GM23338 (cell line): Measurements from ENCODE around the gene RAB8B. TPM values are rescaled to one million over a fixed set of nuclear protein-coding genes. Genes with fewer than 3 reads are reported as not detected.

Source experiments
- ATAC-seq: fragments of 200-7000 bp; cut with Tn5 transposase; 3 replicates; pipeline ENCODE4 v1.9.1; 2020
- DNase-seq: peaks from one replicate; pipeline ENCODE4 v3.0.0-alpha.2; 2015; ENCODE audit warnings: low spot score
- H2AFZ ChIP-seq: fragments of 200-600 bp; sonication (generic); 2 replicates; pipeline ENCODE4 v1.8.0; 2016; ENCODE audit warnings: antibody characterized with exemption, mild to moderate bottlenecking, moderate library complexity
- H3F3A ChIP-seq: fragments of 200-600 bp; sonication (generic); replicated peaks from 2 replicates; pipeline ENCODE4 v1.8.0; 2017; ENCODE audit warnings: antibody characterized with exemption, mixed run types, low read depth
- H3K27ac ChIP-seq: fragments of 200-600 bp; sonication (generic); 2 replicates; pipeline ENCODE4 v1.6.1; 2016; ENCODE audit warnings: low read depth
- H3K27me3 ChIP-seq: fragments of 200-600 bp; sonication (generic); 2 replicates; pipeline ENCODE4 v1.8.0; 2016; ENCODE audit warnings: mild to moderate bottlenecking, mixed run types, moderate library complexity; ENCODE audit not compliant: insufficient read depth
- H3K36me3 ChIP-seq: fragments of 200-600 bp; sonication (generic); 2 replicates; pipeline ENCODE4 v1.8.0; 2016; ENCODE audit warnings: mild to moderate bottlenecking; ENCODE audit not compliant: insufficient read depth
- H3K4me1 ChIP-seq: fragments of 200-600 bp; sonication (generic); 2 replicates; pipeline ENCODE4 v1.8.0; 2016; ENCODE audit warnings: mild to moderate bottlenecking, moderate library complexity; ENCODE audit not compliant: insufficient read depth
- H3K4me2 ChIP-seq: fragments of 200-600 bp; sonication (generic); 2 replicates; pipeline ENCODE4 v1.7.1; 2017; ENCODE audit warnings: mixed run types
- H3K4me3 ChIP-seq: fragments of 200-600 bp; sonication (generic); 2 replicates; pipeline ENCODE4 v1.6.1; 2016; ENCODE audit warnings: mixed run types
- H3K79me2 ChIP-seq: fragments of 200-600 bp; sonication (generic); replicated peaks from 2 replicates; pipeline ENCODE4 v1.8.0; 2017; ENCODE audit warnings: mild to moderate bottlenecking; ENCODE audit not compliant: insufficient read depth
- H3K9me2 ChIP-seq: fragments of 200-600 bp; sonication (generic); 2 replicates; pipeline ENCODE4 v1.8.0; 2017; ENCODE audit not compliant: insufficient read depth
- H4K20me1 ChIP-seq: fragments of 200-600 bp; sonication (generic); replicated peaks from 2 replicates; pipeline ENCODE4 v1.8.0; 2017; ENCODE audit warnings: mild to moderate bottlenecking; ENCODE audit not compliant: insufficient read depth
- H3K27ac Mint-ChIP-seq: 2 replicates; pipeline ENCODE4 v1.8.0; 2020; ENCODE audit warnings: inconsistent platforms, mild to moderate bottlenecking, moderate library complexity, mixed read lengths
- H3K27me3 Mint-ChIP-seq: 3 replicates; pipeline ENCODE4 v1.8.0; 2022; ENCODE audit warnings: low read depth, mild to moderate bottlenecking, moderate library complexity, mixed read lengths, inconsistent platforms; ENCODE audit not compliant: insufficient read depth, poor library complexity
- H3K36me3 Mint-ChIP-seq: 3 replicates; pipeline ENCODE4 v1.8.0; 2021; ENCODE audit warnings: low read depth, mild to moderate bottlenecking, inconsistent platforms, moderate library complexity, mixed read lengths
- H3K4me1 Mint-ChIP-seq: 3 replicates; pipeline ENCODE4 v1.8.0; 2020; ENCODE audit warnings: mild to moderate bottlenecking, inconsistent platforms, mixed read lengths
- H3K4me3 Mint-ChIP-seq: 3 replicates; pipeline ENCODE4 v1.8.0; 2021; ENCODE audit warnings: moderate library complexity, mild to moderate bottlenecking, inconsistent platforms, mixed read lengths
- H3K9me3 Mint-ChIP-seq: 3 replicates; pipeline ENCODE4 v1.8.0; 2020; ENCODE audit warnings: moderate library complexity, mild to moderate bottlenecking, inconsistent platforms, mixed read lengths
- EZH2 ChIP-seq: fragments of 200-600 bp; sonication (generic); IDR thresholded peaks from one replicate; pipeline ENCODE4 v1.8.0; 2017; ENCODE audit warnings: antibody characterized with exemption, mild to moderate bottlenecking, low read depth; ENCODE audit not compliant: unreplicated experiment
- EZH2phosphoT487 ChIP-seq: fragments of 200-600 bp; sonication (generic); IDR thresholded peaks from one replicate; pipeline ENCODE4 v1.8.1; 2018; ENCODE audit warnings: antibody characterized with exemption; ENCODE audit not compliant: unreplicated experiment
- JUNB ChIP-seq: IDR thresholded peaks from one replicate; pipeline ENCODE4 v1.6.1; 2016; ENCODE audit warnings: antibody characterized with exemption; ENCODE audit not compliant: unreplicated experiment
- NANOG ChIP-seq: IDR thresholded peaks from 2 replicates; pipeline ENCODE4 v1.6.1; 2016; ENCODE audit warnings: antibody characterized with exemption, borderline replicate concordance
- POLR2AphosphoS5 ChIP-seq: IDR thresholded peaks from 2 replicates; pipeline ENCODE4 v1.6.1; 2016; ENCODE audit warnings: antibody characterized with exemption, low read depth
- ZNF331 ChIP-seq: fragments of 250-450 bp; sonication (Bioruptor Pico); IDR thresholded peaks from 2 replicates; pipeline ENCODE4 v1.5.0; 2020; ENCODE audit warnings: low read depth, mild to moderate bottlenecking, moderate library complexity
- polyA plus RNA-seq: library from polyadenylated mRNA; unstranded; fragments of >200 nt; fragmentation: Nextera tagmentation; extraction: Ambion mirVana; gene quantifications from 2 replicates; pipeline ENCODE4 v1.2.1, GENCODE V29; 2016
- total RNA-seq: library from RNA; depleted of rRNA; stranded (reverse); fragments of >200 nt; shearing (Covaris generic); gene quantifications from 2 replicates; pipeline ENCODE4 v1.2.3, GENCODE V29; 2014
- TF ChIP-seq, protein P1 (sequence below), 2 experiments: fragments of 200-600 bp in 1 of 2; sonication (generic) in 1 of 2; conservative IDR thresholded peaks; 2 replicates each; pipeline versions ENCODE4 v1.5.1 to v1.6.1; 2016 to 2017; ENCODE audit warnings: antibody characterized with exemption in 2 of 2, low read depth in 2 of 2, mild to moderate bottlenecking in 2 of 2, moderate library complexity in 1 of 2
- TF ChIP-seq, protein P2 (sequence below): IDR thresholded peaks from one replicate; pipeline ENCODE4 v1.6.1; 2018; ENCODE audit warnings: antibody characterized with exemption; ENCODE audit not compliant: unreplicated experiment
- TF ChIP-seq, protein P3 (sequence below): fragments of 250-450 bp; sonication (Bioruptor Pico); IDR thresholded peaks from 2 replicates; pipeline ENCODE4 v1.5.0; 2020; ENCODE audit warnings: mild to moderate bottlenecking, moderate library complexity

RAB8B gene
- total and polyA plus RNA-seq, 2 experiments from 2014 or later, result 23.2 to 41.7 TPM

DNA sequence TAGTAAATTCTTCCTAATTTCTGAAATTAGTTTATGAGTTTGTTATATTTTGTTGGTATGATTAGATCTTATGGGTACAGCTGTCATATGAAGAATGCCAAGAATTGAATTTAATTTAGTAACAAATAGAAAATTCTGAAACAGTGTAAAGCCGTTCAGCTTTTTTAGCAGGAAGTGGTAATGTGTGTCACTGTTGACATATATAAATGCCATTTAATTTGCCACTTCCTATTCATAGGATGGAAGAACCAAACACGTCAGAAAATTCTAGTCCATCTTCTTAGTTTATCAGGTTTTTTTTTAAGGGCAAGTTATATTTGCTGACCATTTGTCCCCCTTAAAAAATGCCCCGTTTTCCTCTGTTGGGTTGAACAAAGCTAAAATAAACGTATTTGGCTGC lies 43.0 kb downstream of the RAB8B start (continued):
- TF ChIP-seq, protein P1, sequence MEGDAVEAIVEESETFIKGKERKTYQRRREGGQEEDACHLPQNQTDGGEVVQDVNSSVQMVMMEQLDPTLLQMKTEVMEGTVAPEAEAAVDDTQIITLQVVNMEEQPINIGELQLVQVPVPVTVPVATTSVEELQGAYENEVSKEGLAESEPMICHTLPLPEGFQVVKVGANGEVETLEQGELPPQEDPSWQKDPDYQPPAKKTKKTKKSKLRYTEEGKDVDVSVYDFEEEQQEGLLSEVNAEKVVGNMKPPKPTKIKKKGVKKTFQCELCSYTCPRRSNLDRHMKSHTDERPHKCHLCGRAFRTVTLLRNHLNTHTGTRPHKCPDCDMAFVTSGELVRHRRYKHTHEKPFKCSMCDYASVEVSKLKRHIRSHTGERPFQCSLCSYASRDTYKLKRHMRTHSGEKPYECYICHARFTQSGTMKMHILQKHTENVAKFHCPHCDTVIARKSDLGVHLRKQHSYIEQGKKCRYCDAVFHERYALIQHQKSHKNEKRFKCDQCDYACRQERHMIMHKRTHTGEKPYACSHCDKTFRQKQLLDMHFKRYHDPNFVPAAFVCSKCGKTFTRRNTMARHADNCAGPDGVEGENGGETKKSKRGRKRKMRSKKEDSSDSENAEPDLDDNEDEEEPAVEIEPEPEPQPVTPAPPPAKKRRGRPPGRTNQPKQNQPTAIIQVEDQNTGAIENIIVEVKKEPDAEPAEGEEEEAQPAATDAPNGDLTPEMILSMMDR (conservative IDR thresholded peaks at IDR 0.05; ENCODE audit: low read depth in 2 of 2), result no peak
- TF ChIP-seq, protein P2, sequence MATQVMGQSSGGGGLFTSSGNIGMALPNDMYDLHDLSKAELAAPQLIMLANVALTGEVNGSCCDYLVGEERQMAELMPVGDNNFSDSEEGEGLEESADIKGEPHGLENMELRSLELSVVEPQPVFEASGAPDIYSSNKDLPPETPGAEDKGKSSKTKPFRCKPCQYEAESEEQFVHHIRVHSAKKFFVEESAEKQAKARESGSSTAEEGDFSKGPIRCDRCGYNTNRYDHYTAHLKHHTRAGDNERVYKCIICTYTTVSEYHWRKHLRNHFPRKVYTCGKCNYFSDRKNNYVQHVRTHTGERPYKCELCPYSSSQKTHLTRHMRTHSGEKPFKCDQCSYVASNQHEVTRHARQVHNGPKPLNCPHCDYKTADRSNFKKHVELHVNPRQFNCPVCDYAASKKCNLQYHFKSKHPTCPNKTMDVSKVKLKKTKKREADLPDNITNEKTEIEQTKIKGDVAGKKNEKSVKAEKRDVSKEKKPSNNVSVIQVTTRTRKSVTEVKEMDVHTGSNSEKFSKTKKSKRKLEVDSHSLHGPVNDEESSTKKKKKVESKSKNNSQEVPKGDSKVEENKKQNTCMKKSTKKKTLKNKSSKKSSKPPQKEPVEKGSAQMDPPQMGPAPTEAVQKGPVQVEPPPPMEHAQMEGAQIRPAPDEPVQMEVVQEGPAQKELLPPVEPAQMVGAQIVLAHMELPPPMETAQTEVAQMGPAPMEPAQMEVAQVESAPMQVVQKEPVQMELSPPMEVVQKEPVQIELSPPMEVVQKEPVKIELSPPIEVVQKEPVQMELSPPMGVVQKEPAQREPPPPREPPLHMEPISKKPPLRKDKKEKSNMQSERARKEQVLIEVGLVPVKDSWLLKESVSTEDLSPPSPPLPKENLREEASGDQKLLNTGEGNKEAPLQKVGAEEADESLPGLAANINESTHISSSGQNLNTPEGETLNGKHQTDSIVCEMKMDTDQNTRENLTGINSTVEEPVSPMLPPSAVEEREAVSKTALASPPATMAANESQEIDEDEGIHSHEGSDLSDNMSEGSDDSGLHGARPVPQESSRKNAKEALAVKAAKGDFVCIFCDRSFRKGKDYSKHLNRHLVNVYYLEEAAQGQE, result no peak
- no peak for TF ChIP-seq JUNB
- no peak for TF ChIP-seq EZH2
- TF ChIP-seq POLR2AphosphoS5, result no peak
- no peak for TF ChIP-seq EZH2phosphoT487
- TF ChIP-seq NANOG, result no peak

DNA sequence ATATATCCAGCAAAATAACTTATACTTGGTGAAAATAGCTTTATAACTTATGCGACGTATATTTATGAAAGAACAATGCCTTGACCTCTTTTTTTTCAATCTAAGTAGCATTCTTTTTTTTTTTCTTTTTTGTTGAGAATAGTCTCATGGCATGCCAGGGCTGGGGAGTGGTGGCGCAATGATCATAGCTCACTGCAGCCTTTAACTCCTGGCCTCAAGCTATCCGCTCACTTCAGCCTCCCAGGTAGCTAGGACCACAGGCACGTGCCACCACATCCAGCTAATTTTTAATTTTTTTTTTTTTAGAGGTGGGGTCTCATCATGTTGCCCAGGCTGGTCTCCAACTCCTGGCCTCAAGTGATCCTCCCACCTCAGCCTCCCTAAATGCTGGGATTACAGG lies 43.5 kb downstream of the RAB8B start:
- Histone ChIP-seq H3K79me2 (peaks cover 20% of the 10 kb centered on the region), H3K9me2 (no peaks in the 10 kb centered on the region), H3K4me2 (no peak overlapping the region), H4K20me1 (peaks cover 5% of the 10 kb centered on the region; the same call in 1 of the 2 replicates), H2AFZ (no peak overlapping the region), H3K27me3 (no peaks in the 10 kb centered on the region), H3K4me1 (no peaks in the 10 kb centered on the region; the same call in 1 of the 2 replicates), H3K36me3 (no peaks in the 10 kb centered on the region), H3K4me3 (no peak overlapping the region), H3K27ac (no peak overlapping the region), H3F3A (no peaks in the 10 kb centered on the region)
- no peak for ATAC-seq
- H3K36me3 Mint-ChIP-seq, result no peaks in the 10 kb centered on the region
- no peak for DNase-seq
- H3K4me3 Mint-ChIP-seq, result no peak overlapping the region
- no peaks in the 10 kb centered on the region for H3K9me3 Mint-ChIP-seq
- peaks cover 3% of the 10 kb centered on the region; the same call in 1 of the 3 replicates for H3K4me1 Mint-ChIP-seq
- H3K27ac Mint-ChIP-seq, result no peak overlapping the region
- TF ChIP-seq, protein P1 (conservative IDR thresholded peaks at IDR 0.05; ENCODE audit: low read depth in 2 of 2), result no peak
- TF ChIP-seq, protein P3, sequence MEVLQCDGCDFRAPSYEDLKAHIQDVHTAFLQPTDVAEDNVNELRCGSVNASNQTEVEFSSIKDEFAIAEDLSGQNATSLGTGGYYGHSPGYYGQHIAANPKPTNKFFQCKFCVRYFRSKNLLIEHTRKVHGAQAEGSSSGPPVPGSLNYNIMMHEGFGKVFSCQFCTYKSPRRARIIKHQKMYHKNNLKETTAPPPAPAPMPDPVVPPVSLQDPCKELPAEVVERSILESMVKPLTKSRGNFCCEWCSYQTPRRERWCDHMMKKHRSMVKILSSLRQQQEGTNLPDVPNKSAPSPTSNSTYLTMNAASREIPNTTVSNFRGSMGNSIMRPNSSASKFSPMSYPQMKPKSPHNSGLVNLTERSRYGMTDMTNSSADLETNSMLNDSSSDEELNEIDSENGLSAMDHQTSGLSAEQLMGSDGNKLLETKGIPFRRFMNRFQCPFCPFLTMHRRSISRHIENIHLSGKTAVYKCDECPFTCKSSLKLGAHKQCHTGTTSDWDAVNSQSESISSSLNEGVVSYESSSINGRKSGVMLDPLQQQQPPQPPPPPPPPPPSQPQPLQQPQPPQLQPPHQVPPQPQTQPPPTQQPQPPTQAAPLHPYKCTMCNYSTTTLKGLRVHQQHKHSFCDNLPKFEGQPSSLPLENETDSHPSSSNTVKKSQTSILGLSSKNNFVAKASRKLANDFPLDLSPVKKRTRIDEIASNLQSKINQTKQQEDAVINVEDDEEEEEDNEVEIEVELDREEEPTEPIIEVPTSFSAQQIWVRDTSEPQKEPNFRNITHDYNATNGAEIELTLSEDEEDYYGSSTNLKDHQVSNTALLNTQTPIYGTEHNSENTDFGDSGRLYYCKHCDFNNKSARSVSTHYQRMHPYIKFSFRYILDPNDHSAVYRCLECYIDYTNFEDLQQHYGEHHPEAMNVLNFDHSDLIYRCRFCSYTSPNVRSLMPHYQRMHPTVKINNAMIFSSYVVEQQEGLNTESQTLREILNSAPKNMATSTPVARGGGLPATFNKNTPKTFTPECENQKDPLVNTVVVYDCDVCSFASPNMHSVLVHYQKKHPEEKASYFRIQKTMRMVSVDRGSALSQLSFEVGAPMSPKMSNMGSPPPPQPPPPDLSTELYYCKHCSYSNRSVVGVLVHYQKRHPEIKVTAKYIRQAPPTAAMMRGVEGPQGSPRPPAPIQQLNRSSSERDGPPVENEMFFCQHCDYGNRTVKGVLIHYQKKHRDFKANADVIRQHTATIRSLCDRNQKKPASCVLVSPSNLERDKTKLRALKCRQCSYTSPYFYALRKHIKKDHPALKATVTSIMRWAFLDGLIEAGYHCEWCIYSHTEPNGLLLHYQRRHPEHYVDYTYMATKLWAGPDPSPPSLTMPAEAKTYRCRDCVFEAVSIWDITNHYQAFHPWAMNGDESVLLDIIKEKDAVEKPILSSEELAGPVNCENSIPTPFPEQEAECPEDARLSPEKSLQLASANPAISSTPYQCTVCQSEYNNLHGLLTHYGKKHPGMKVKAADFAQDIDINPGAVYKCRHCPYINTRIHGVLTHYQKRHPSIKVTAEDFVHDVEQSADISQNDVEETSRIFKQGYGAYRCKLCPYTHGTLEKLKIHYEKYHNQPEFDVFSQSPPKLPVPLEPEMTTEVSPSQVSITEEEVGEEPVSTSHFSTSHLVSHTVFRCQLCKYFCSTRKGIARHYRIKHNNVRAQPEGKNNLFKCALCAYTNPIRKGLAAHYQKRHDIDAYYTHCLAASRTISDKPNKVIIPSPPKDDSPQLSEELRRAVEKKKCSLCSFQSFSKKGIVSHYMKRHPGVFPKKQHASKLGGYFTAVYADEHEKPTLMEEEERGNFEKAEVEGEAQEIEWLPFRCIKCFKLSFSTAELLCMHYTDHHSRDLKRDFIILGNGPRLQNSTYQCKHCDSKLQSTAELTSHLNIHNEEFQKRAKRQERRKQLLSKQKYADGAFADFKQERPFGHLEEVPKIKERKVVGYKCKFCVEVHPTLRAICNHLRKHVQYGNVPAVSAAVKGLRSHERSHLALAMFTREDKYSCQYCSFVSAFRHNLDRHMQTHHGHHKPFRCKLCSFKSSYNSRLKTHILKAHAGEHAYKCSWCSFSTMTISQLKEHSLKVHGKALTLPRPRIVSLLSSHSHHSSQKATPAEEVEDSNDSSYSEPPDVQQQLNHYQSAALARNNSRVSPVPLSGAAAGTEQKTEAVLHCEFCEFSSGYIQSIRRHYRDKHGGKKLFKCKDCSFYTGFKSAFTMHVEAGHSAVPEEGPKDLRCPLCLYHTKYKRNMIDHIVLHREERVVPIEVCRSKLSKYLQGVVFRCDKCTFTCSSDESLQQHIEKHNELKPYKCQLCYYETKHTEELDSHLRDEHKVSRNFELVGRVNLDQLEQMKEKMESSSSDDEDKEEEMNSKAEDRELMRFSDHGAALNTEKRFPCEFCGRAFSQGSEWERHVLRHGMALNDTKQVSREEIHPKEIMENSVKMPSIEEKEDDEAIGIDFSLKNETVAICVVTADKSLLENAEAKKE, result no peak
- no peak for TF ChIP-seq ZNF331 (CRISPR knock-in tag)
- H3K27me3 Mint-ChIP-seq, result peaks cover 2% of the 10 kb centered on the region
